NT2/D1 (cell line): ENCODE measurements around the gene TMEM150A.

Source experiments
- SUZ12 ChIP-seq: IDR thresholded peaks from 2 replicates; pipeline ENCODE4 v1.6.1; 2011; ENCODE audit not compliant: insufficient read length, insufficient read depth; ENCODE audit errors: extremely low read depth
- YY1 ChIP-seq: IDR thresholded peaks from 2 replicates; pipeline ENCODE4 v1.6.1; 2011; ENCODE audit not compliant: insufficient read length, insufficient read depth
- ZNF274 ChIP-seq: IDR thresholded peaks from 2 replicates; pipeline ENCODE4 v1.6.1; 2011; ENCODE audit warnings: mild to moderate bottlenecking, low read depth, low read length

- TF ChIP-seq YY1 (no peak), ZNF274 (no peak), SUZ12 (no peak)
Observed at GRCh38 chr2:85600951-85601770, 1.3 kb downstream of the TMEM150A start.
